GM18511 (cell line): ENCODE data around the gene NKX3-2.

Source experiments
- ATAC-seq: cut with Tn5 transposase; IDR thresholded peaks from one replicate; pipeline ENCODE4 v1.9.1; 2021; ENCODE audit warnings: mild to moderate bottlenecking, moderate library complexity; ENCODE audit not compliant: unreplicated experiment

Gene NKX3-2

GRCh38 chr4:13515268-13515667, 29.0 kb downstream of the NKX3-2 start:
- no peak for ATAC-seq

DNA sequence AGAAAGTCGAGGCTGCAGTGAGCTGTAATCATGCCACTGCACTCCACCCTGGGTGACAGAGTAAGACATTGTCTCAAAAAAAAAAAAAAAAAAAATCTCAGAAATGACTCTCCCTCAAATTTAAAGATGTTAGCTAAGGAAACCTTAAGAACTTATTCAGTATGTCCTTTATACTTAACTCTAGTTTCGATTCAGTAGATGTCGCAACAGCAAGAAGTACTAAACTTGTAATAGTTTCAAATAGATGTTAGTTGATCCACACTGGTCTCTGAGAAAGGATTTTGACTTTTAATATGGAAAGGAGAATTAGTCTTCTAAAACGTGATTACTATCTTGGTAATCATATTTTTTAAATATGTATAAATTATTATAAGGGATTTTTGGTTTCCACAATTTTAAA, 29.6 kb downstream of the NKX3-2 start:
- ATAC-seq: no peak

DNA sequence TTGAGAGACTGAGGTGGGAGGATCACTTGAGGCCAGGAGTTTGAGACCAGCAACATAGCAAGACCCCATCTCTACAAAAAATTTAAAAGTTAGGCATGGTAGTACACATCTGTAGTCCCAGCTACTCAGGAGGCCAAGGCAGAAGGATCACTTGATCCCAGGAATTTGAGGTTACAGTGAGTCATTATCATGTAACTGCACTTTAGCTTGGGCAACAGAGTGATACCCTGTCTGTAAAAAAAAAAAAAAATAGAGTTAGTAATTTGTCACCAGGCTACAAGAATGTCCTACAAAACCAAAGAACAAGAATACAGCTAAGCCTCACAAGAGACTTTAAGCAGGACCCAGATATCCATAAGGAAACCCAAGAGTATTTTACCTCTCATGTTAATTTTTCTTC, 33.2 kb downstream of the NKX3-2 start:
- no peak for ATAC-seq

- ATAC-seq: no peak
Observed at GRCh38 chr4:13509442-13509841, 34.9 kb downstream of the NKX3-2 start.

- ATAC-seq: no peak
Observed at GRCh38 chr4:13504374-13504773, 39.9 kb downstream of the NKX3-2 start.

DNA sequence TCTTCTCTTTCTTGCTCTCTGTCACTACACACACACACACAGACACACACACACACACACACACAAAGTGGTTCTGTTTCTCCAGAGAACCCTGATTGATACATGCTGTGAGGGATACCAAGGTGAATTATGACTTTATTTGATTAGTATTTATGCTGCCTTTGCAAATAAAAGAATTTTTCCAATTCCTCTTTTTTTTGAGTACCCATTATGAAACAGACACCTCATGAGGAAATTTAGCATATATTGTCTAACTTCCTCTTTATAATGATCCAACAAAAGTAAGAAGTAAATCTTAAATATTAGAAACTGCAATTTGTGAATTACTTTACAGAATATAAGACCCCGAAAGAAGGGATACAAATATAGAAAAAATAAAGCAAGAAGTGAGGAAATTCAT, 45.8 kb downstream of the NKX3-2 start:
- ATAC-seq: no peak

GRCh38 chr4:13496605-13497004, 47.7 kb downstream of the NKX3-2 start:
- no peak for ATAC-seq

DNA sequence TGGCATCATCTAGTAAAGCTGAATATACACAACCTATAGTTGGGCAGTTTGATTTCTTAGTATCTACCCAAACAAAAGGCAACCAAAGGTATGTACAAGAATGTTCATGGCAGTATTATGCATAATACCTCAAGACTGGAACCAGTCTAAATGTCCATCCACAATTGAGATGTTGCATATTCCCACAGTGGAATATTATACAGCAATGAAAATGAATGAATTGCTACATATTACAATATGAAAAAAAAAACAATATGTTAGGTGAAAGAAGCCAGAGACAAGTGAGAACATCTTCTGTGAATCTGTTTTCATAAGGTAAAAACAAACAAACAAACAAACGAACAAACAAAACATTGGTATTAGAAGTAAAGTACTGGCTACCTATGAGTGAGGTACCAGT, 48.6 kb downstream of the NKX3-2 start:
- ATAC-seq: no peak

DNA sequence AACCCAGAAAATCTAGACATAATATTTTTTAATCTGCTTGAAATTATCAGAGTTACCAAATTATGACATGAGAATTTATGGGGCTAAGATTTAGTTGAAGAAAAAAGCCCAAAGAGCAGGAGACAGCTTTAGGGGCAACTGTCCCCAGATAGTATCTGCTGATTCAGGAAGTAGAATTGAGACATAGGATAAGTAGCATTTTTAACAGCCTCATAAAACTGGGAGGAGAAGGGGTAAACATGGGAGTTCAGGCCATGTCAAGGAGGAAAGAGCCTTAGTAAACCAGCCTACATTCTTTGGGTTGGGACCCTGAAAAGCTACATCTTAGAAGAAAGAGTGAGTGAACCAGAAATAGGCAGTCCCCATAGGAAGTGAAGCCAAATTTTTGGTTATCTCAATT, 50.5 kb downstream of the NKX3-2 start:
- no peak for ATAC-seq

GRCh38 chr4:13492747-13493146, 51.6 kb downstream of the NKX3-2 start:
- no peak for ATAC-seq
